HG02571 (cell line): Measurements from ENCODE around the gene BBS7.

ENCODE experiments used
- ATAC-seq: cut with Tn5 transposase; IDR thresholded peaks from one replicate; pipeline ENCODE4 v1.9.1; 2021; ENCODE audit warnings: mild to moderate bottlenecking, moderate library complexity; ENCODE audit not compliant: unreplicated experiment

Gene BBS7

DNA sequence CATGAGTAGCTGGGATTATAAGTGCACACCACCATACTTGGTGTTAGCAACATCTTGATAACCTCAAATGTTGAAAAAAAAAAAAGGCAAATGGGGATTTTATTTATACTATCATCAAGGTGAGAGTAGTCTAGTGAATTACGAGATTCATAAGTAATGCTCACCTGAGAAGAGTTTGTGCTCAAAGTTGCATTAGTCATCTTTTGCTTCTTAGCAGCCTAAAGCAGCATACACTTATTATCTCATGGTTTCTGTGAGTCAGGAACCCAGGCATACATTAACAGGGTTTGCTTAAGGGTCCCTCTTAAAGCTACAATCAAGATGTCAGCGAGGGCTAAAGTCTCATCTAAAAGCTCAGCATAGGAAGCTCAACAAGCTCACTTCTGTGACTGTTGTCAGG, 77.3 kb downstream of the BBS7 start:
- no peak for ATAC-seq

- ATAC-seq: no peak
These were observed 78.8 kb downstream of the BBS7 start for GRCh38 chr4:121791481-121791880.

- no peak for ATAC-seq
These were observed 79.3 kb downstream of the BBS7 start for GRCh38 chr4:121790976-121791375.

DNA sequence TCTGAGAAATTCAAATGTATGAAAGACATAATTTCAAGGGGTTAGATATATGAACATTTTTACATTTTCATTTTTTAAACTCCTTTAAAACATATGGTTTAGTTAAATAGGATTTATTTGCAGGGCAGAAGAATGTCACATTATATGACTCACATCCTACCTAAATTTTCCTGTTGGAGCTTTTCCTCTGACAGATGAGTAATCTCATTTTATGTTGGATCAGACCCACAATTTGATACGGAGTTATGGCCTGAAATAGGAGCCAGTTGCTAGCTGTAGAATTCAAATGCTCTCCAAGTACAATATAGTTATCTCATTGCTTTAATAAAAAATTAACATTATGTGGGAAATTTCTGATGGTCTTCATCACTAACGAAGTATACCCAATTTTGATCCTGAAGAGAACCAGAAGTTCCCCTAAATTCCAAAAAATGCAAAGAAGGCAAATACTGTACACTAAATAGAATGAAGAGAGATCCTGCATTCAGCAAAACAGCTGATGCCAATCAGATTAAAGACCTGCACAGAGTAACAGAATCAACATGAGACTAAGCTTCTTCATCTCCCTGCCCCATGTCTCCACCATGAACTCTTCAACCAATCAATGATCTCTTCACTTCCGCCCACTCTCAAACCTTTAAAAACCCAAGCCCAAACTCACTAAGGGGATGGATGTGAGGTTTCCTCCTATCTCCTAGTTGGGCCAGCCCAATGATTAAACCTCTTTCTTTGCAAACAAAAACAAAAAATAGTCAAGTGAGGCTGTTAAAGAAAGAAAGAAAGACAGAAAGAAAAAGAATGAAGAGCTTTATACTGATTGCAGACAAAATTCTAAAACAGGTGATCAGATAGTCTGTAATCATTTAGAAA, 80.1 kb downstream of the BBS7 start:
- ATAC-seq: no peak

GRCh38 chr4:121789455-121789854, 80.8 kb downstream of the BBS7 start:
- peak; percentile 7 for ATAC-seq

- ATAC-seq: peak; percentile 91
These were observed 81.4 kb downstream of the BBS7 start for GRCh38 chr4:121788896-121789295.

GRCh38 chr4:121786221-121786620, 84.1 kb downstream of the BBS7 start:
- ATAC-seq: no peak

- no peak for ATAC-seq
These were observed 84.8 kb downstream of the BBS7 start for GRCh38 chr4:121785479-121785878.

DNA sequence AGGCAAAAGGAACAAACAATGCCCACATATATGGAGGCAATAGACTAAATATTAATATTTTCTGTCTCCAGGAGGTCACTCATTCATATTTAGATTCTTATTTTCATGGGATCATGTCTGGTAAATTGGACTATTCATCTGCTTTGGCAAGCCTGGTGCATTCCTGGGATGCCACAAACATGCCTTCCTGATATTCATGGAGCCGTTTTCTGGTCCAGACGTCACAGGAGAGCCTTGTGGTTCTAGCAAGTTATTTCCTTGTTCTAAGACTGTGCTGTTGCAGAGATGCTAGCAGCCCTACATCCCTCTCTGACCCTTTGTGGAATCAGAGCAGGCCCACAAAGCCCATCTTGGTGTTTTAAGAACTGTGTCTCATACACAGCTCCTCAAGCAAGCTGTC, 85.3 kb downstream of the BBS7 start:
- no peak for ATAC-seq

DNA sequence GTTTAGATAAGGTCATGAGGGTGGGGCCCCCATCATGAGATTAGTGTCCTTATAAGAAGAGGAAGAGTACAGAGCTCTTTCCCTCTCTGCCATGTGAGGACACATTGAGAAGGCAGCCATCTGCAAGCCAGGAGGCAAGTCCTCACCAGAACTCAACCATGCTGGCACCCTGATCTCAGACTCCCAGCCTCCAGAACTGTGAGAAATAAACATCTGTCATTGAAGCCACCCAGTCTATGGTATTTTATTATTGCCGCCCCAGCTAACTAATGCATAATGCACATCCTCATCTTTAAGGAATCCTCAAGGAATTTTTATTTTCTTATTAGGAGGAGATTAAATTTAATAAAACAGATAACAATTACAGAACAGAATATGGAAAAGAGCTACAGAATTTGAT, 85.9 kb downstream of the BBS7 start:
- ATAC-seq: no peak

DNA sequence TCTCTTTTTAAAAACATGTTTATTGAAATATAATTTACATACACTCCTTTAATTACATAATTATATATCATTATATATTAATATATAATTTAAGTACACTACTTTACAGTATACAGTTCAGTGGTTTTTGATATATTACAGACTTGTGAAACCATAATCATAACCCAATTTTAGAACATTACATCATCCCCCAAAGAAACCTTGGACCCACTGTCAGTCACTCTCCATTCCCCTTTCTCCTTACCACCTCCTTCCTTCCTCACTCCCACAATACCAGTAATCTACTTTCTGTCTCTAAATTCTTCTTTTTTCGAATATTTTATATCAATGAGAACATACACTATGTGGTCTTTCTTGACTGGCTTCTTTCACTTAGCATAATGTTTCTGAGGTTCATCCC, 87.1 kb downstream of the BBS7 start:
- no peak for ATAC-seq

DNA sequence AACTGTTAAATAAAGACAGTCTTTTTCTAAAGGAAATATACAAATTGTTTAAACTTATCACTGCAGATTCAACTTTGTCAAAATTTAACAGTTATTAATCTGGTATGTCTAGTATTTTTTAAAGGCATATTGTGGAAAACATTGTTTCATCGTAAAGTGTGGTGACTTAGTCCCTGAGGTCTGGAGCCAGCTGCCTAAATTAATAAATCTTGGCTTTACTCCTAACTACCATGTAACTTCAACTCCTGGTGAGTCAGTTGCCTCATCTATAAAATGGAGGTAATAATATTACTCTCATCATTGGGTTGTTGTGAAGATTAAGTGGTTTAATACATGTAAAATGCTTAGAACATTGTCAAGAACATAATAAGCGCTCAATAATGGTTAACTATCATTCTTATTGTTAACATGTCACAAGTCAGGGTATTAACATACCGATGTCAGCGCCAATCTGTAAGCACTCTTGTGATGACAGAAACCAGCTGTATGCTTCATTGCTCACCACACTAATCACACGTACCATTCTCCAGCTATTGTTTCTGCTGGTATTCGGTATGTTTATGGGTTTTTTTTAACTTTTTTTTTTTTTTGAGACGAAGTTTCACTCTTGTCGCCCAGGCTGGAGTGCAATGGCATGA, 91.2 kb downstream of the BBS7 start:
- ATAC-seq: no peak

GRCh38 chr4:121777625-121778024, 92.6 kb downstream of the BBS7 start:
- ATAC-seq: no peak

- ATAC-seq: no peak
These were observed 93.5 kb downstream of the BBS7 start for GRCh38 chr4:121776610-121777401.
